GM21723 (cell line): Measurements from ENCODE around the gene ZNF226.
"Not testable (repeated sequence)": the region's sequence is repeated elsewhere in the genome, so short reads cannot be mapped to it uniquely, and the experiment has no call there.

Experiments used
- ATAC-seq: cut with Tn5 transposase; IDR thresholded peaks from one replicate; pipeline ENCODE4 v1.9.1; 2021; ENCODE audit warnings: mild to moderate bottlenecking, moderate library complexity; ENCODE audit not compliant: unreplicated experiment

The ZNF226 gene

GRCh38 chr19:44164673-44165512, at the start of gene ZNF226:
Gene ZNF226, plus strand, starts transcription at chr19:44165100. Its CDS starts 4,981 bp downstream, at chr19:44170081.
- peak; percentile 84 for ATAC-seq

- ATAC-seq: not testable (repeated sequence)
Measured at GRCh38 chr19:44121162-44121561, 43.7 kb upstream of the ZNF226 start.

GRCh38 chr19:44131955-44132354, 32.9 kb upstream of the ZNF226 start:
- no peak for ATAC-seq

GRCh38 chr19:44141191-44142058, 23.5 kb upstream of the ZNF226 start, which contains the start of gene ZNF234:
Gene ZNF234, plus strand, starts transcription at chr19:44141554. Its CDS starts 3,079 bp downstream, at chr19:44144633.
- peak; percentile 83 for ATAC-seq

DNA sequence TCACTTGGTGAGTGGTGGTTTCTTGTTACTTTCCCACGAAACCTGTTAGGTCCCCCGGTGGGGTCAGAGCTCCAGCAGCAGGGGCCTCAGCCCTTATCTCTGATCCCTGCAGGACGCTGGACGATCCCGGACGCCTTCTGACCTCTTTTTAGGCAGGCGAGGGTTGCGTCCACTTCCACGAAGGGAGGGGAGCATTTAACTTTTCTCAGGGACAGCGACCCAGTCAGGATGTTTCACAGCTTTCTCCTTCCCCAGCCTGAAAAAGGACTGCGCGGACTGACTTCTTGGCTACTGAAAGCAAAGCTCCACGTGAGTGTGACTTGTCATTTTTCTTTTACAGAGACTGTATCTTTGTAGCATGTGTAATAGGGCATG, 22.9 kb upstream of the ZNF226 start:
- ATAC-seq: peak; percentile 31

- ATAC-seq: no peak
Measured at GRCh38 chr19:44149776-44150175, 15.1 kb upstream of the ZNF226 start.

DNA sequence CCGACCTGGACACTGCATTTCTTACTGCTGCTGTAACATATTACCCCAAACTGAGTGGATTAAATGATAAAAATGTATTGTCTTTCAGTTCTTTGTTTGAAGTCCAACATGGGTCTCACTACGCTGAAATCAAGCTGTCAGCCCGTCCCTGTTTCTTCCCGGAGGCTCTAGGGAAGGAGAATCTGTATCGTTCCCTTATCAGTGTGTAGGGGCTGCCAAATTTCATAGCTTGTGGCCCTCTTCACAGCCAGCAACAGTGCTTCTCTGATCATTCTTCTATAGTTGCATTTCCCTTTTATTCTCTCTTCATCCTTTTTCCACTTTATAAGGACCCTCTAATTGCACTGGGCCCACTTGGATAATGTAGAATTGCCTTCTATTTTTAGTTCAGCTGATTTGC, 13.4 kb upstream of the ZNF226 start:
- ATAC-seq: no peak

DNA sequence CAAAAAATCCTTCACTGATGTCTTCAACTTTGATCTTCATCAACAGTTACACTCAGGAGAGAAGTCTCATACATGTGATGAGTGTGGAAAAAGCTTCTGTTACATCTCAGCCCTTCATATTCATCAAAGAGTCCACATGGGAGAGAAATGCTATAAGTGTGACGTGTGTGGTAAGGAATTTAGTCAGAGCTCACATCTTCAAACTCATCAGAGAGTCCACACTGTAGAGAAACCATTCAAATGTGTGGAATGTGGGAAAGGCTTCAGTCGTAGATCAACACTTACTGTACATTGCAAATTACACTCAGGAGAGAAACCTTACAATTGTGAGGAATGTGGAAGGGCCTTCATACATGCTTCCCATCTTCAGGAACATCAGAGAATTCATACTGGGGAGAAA, 8.4 kb upstream of the ZNF226 start:
- no peak for ATAC-seq

- no peak for ATAC-seq
Measured at GRCh38 chr19:44163789-44164188, 1.1 kb upstream of the ZNF226 start.

- peak; percentile 23 for ATAC-seq
Measured at GRCh38 chr19:44164327-44164672, 600 bp upstream of the ZNF226 start.

DNA sequence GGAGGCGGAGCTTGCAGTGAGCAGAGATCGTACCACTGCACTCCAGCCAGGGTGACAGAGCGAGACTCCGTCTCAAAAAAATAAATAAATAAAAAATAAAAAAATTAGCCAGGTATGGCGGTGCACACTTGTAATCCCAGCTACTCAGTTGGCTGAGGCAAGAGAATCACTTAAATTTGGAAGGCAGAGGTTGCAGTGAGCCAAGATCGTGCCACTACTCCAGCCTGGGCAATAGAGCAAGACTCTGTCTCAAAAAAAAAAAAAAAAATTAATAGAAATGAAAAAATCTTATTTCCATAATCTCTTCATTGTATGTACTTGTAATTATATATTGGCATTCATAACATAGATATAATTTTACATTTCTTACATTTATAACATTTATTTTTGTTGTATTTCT, 5.8 kb downstream of the ZNF226 start:
- ATAC-seq: not testable (repeated sequence)

- ATAC-seq: no peak
Measured at GRCh38 chr19:44176590-44176989, 11.7 kb downstream of the ZNF226 start.

GRCh38 chr19:44180968-44181367, 16.1 kb downstream of the ZNF226 start:
- ATAC-seq: no peak

DNA sequence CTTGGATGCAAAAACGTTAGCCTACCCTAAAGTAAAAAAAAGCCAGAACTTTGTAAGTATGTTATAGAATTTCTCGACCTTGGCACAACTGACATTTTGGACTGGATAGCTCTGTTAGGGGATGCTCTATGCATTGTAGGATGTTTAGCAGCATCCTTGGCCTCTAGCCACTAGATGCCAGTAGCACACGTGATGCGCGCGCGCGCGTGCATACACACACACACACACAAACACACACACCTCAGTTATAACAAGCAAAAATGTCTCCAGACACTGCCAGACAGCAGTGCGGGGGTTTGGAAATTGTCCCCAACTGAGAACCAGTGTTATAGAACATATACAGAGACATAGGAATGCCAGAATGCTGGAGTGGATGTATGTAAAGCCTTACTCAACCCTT, 17.2 kb downstream of the ZNF226 start:
- ATAC-seq: no peak

GRCh38 chr19:44190020-44190419, 25.1 kb downstream of the ZNF226 start:
- ATAC-seq: no peak

DNA sequence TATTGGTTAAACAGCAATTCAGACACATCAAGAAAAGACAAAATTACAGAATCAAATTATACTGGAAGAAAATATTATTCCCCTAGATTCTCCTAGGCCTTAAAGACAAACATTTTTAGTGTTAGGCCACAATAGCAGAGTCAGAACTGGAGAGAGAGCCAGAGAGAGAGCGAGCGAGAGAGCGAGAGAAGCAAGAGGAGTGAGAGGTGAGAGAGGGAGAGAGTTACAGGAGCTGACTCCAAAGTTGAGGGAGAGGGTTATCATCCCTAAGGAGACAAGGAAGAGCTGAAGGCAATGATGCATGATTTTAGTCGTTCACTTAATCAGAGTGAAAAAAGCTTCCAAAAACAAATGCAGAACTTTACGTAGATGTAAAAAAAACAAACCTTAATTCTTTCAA, 27.2 kb downstream of the ZNF226 start:
- no peak for ATAC-seq

GRCh38 chr19:44196772-44197171, 31.9 kb downstream of the ZNF226 start:
- ATAC-seq: no peak

GRCh38 chr19:44202470-44202869, 37.6 kb downstream of the ZNF226 start:
- no peak for ATAC-seq

DNA sequence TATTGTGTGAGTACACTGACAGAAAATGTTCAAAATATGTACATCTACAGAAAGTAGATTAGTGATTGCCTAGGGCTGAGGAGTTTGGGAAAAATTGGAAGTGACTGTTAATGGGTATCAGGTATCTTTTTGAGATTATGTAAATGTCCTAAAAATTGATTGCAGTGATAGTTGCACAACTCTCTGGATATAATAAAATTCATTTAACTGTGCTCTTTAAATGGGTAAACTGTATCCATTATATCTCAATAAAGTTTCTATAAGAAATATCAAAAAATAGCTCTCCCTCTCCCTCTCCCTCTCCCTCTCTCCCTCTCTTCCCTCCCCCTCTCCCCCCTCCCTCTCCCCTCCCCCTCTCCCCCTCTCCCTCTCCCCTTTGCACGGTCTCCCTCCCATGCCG, 38.1 kb downstream of the ZNF226 start:
- no peak for ATAC-seq

DNA sequence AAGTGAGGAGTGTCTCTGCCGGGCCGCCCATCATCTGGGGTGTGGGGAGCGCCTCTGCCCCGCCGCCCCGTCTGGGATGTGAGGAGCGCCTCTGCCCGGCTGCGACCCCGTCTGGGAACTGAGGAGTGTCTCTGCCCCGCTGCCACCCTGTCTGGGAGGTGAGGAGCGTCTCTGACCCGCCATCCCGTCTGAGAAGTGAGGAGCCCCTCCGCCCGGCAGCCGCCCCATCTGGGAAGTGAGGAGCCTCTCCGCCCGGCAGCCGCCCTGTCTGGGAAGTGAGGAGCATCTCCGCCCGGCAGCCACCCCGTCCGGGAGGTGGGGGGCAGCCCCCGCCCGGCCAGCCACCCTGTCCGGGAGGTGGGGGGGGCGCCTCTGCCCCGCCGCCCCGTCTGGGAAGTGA, 39.0 kb downstream of the ZNF226 start:
- not testable (repeated sequence) for ATAC-seq

DNA sequence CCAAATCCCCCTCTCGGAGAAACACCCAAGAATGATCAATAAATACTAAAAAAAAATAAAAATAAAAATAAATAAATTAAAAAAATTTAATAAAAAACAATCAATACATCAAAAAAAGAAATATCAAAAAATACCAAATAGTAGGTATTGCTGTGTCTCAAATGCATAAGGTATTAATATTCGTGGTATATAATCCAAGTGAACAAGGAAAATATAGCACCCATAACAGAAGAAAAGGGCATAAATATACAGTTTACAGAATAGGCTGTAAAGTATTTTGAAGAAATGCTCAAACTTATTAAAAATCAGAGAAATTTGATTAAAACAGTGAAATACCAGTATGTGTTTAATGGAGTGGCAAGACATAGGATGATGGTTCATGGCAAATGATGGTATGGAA, 39.9 kb downstream of the ZNF226 start:
- no peak for ATAC-seq
